ENCODE results near the gene CALML3. TPM values are rescaled to one million over a fixed set of nuclear protein-coding genes. Genes with fewer than 3 reads are reported as not detected.

CALML3 gene
- total and polyA plus RNA-seq, 2 experiments from 2014 or later = not detected

DNA sequence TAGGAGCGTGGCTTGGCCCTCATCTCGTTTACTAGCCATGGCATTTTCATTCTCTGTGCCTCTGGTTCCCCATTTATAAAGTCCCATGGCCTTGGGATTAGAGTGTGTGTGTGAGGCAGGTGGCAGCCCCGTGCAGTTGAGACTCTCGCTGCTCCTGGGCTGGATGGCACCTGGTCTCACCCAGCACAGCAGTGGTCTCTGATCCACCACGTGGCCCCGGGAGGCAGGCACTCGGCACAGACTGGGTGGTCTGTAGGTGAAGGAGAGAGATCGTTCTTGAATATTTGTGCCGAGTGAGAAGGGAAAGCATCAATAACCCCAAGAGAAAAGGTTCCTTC is 50.4 kb downstream of the CALML3 start:
- no peaks in the 10 kb centered on the region for H3K9me3 ChIP-seq (ENCODE audit: low read depth)
- TF ChIP-seq, protein P1, sequence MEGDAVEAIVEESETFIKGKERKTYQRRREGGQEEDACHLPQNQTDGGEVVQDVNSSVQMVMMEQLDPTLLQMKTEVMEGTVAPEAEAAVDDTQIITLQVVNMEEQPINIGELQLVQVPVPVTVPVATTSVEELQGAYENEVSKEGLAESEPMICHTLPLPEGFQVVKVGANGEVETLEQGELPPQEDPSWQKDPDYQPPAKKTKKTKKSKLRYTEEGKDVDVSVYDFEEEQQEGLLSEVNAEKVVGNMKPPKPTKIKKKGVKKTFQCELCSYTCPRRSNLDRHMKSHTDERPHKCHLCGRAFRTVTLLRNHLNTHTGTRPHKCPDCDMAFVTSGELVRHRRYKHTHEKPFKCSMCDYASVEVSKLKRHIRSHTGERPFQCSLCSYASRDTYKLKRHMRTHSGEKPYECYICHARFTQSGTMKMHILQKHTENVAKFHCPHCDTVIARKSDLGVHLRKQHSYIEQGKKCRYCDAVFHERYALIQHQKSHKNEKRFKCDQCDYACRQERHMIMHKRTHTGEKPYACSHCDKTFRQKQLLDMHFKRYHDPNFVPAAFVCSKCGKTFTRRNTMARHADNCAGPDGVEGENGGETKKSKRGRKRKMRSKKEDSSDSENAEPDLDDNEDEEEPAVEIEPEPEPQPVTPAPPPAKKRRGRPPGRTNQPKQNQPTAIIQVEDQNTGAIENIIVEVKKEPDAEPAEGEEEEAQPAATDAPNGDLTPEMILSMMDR (IDR thresholded peaks at IDR 0.05; ENCODE audit: low read depth, low read length) = no peak

GRCh38 chr10:5575482-5576153 is 50.9 kb downstream of the CALML3 start:
- Histone ChIP-seq H3K27me3 (no peaks in the 10 kb centered on the region), H3K4me3 (no peak overlapping the region), H3K9me3 (ENCODE audit: low read depth) (no peaks in the 10 kb centered on the region), H3K27ac (no peak overlapping the region), H3K36me3 (no peaks in the 10 kb centered on the region), H3K4me1 (ENCODE audit: low read depth) (no peaks in the 10 kb centered on the region)
- peak in 1 of 2 donors; percentile 71 for DNase-seq (ENCODE audit: low read depth in 1 of 2, low spot score in 1 of 2)
- TF ChIP-seq, protein P1 (IDR thresholded peaks at IDR 0.05; ENCODE audit: low read depth, low read length) = no peak

More for the DNA sequence above, 50.4 kb downstream of the CALML3 start:
- Histone ChIP-seq H3K27ac (no peak overlapping the region), H3K36me3 (no peaks in the 10 kb centered on the region), H3K4me1 (ENCODE audit: low read depth) (no peaks in the 10 kb centered on the region), H3K27me3 (no peaks in the 10 kb centered on the region), H3K4me3 (no peak overlapping the region)
- DNase-seq (ENCODE audit: low read depth in 1 of 2, low spot score in 1 of 2) = no peak

DNA sequence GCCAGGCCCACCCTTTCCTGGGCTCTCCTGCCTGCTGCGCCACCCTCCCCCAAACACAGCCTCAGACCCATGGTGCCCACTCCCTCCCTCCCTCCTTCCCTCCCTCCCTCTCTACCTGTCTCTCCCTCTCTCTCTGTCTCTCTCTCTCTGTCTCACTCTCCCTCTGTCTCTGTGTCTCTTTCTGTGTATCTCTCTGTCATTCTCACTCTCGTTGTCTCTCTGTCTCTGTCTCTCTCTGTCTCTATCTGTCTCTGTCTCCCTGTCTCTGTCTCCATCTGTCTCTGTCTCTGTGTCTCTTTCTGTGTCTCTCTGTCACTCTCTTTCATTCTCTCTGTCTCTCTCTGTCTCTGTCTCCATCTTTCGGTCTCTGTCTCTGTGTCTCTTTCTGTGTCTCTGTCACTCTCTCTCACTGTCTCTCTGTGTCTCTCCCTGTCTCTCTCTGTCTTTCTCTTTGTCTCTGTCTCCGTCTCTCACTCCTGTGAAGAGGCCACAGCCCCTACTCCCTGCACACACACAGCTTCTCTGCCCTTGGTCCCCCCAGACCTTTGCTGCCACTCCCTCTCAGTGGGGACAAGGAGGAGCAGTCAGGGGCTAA is 51.5 kb downstream of the CALML3 start:
- no peaks in the 10 kb centered on the region for H3K36me3 ChIP-seq
- no peaks in the 10 kb centered on the region for H3K27me3 ChIP-seq
- H3K27ac ChIP-seq = no peak overlapping the region
- no peaks in the 10 kb centered on the region for H3K9me3 ChIP-seq (ENCODE audit: low read depth)
- H3K4me3 ChIP-seq = no peak overlapping the region
- no peak for DNase-seq (ENCODE audit: low read depth in 1 of 2, low spot score in 1 of 2)
- TF ChIP-seq, protein P1 (IDR thresholded peaks at IDR 0.05; ENCODE audit: low read depth, low read length) = no peak
- no peaks in the 10 kb centered on the region for H3K4me1 ChIP-seq (ENCODE audit: low read depth)

Other genes with a start within 250 kb of the CALML3 start
- gene UCN3, start 160.0 kb upstream of the CALML3 start, total RNA-seq = not detected in 2 replicates
- not detected in 2 replicates for gene UCN3, start 160.0 kb upstream of the CALML3 start, polyA plus RNA-seq
- gene TUBAL3, start 120.1 kb upstream of the CALML3 start, total RNA-seq = not detected in 2 replicates
- gene TUBAL3, start 120.1 kb upstream of the CALML3 start, polyA plus RNA-seq = not detected in 2 replicates
- 25.5 and 29.5 TPM in 2 replicates for gene NET1, start 112.4 kb upstream of the CALML3 start, total RNA-seq
- gene NET1, start 112.4 kb upstream of the CALML3 start, polyA plus RNA-seq = 20.0 and 36.0 TPM in 2 replicates
- gene CALML5, start 25.4 kb upstream of the CALML3 start, total RNA-seq = not detected in 2 replicates
- not detected in 2 replicates for gene CALML5, start 25.4 kb upstream of the CALML3 start, polyA plus RNA-seq
- 18.3 and 20.6 TPM in 2 replicates for gene ASB13, start 141.6 kb downstream of the CALML3 start, total RNA-seq
- gene ASB13, start 141.6 kb downstream of the CALML3 start, polyA plus RNA-seq = 14.4 and 30.4 TPM in 2 replicates
- 37.8 TPM in 2 replicates for gene TASOR2, start 159.9 kb downstream of the CALML3 start, total RNA-seq
- 17.8 and 23.5 TPM in 2 replicates for gene TASOR2, start 159.9 kb downstream of the CALML3 start, polyA plus RNA-seq